ENCODE measurements around the gene CPLX4.

CPLX4 gene

DNA sequence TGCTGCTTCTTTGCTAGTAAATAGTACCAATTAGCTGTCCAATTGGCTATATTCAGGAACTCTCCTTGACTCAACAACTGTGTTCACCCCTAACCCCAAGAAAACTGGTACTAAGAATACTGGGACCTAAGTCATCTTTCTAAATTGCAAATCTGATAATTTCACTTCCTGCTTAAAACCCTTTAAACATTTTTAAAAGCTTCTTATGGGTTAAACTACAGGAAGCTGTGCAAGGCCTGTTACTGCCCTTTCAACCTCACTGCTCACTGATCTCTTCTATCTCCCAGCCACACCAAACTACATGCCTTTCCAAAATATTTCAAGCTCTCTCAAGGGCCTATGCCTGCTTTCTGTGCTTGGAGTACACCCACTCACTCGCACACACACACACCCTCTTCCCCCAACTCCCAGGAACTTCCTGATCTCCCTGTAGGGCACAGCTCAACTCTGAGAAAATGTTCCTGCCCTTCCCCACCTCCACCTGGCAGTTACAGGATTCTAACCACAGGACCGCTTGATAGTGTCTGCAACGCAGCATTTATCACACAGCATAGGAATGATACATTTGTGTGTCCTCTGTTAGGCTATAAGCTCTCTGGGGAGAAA, 33.9 kb upstream of the CPLX4 start:
- no peak for DNase-seq (ENCODE audit: insufficient read length, low spot score)
- FAIRE-seq: no peak
- TF ChIP-seq POU2F2 (IDR thresholded peaks at IDR 0.05; ENCODE audit: low read depth, low read length): no peak
- TF ChIP-seq PAX5 (IDR thresholded peaks at IDR 0.05; ENCODE audit: insufficient read depth, low read length, severe bottlenecking): no peak
- TF ChIP-seq POLR2A (IDR thresholded peaks at IDR 0.05; ENCODE audit: low read depth, low read length): no peak
- peak; percentile 53 for TF ChIP-seq SPI1 (IDR thresholded peaks at IDR 0.05; ENCODE audit: low read depth, low read length)
- TF ChIP-seq POLR2AphosphoS5 (IDR thresholded peaks at IDR 0.05; ENCODE audit: low read depth, low read length): no peak

DNA sequence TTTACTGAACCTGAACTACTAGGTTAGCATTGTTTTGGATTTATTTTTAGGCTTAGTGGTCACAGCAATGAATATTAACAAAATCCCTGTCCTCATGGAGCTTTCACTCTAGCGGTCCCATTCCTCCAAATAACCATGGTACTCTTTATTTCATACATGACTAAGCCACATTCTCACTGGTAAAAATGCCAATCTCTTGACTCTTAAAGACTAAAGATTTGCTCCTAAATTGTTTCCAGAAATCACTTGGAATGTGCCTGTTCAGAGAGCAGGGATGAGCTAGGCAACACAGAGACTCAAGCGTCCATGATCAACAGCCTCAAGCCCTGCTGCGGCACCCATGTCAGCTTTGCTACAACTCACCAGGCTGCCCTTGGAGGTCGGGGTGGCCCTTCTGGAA, 27.1 kb upstream of the CPLX4 start:
- no peak for DNase-seq (ENCODE audit: insufficient read length, low spot score)
- TF ChIP-seq POLR2AphosphoS5 (IDR thresholded peaks at IDR 0.05; ENCODE audit: low read depth, low read length) (no peak), SPI1 (IDR thresholded peaks at IDR 0.05; ENCODE audit: low read depth, low read length) (no peak), PAX5 (IDR thresholded peaks at IDR 0.05; ENCODE audit: insufficient read depth, low read length, severe bottlenecking) (no peak), POLR2A (IDR thresholded peaks at IDR 0.05; ENCODE audit: low read depth, low read length) (no peak), POU2F2 (IDR thresholded peaks at IDR 0.05; ENCODE audit: low read depth, low read length) (no peak), TAF1 (IDR thresholded peaks at IDR 0.05; ENCODE audit: low read depth, low read length) (no peak)
- no peak for FAIRE-seq

DNA sequence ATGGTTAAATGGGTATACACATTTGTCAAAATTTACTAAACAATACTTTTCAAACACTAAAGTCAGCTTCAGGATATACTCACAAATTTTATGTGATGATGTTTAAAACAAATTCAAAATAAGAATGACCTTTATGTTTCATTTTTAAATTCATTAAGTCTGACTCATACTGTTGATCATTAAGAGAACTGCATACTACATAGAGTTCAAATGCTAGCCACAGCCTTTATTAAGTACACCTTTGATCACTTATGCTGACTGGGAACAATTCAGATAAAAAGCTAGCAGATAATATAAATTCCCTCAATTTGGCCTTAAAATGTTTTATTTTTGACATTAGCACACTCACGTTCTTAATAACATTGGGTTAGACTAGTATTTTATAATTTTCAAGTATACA, 26.5 kb upstream of the CPLX4 start:
- DNase-seq (ENCODE audit: insufficient read length, low spot score) (no peak), FAIRE-seq (no peak)
- no peak for TF ChIP-seq POLR2AphosphoS5 (IDR thresholded peaks at IDR 0.05; ENCODE audit: low read depth, low read length)
- TF ChIP-seq SPI1 (IDR thresholded peaks at IDR 0.05; ENCODE audit: low read depth, low read length): no peak
- TF ChIP-seq TAF1 (IDR thresholded peaks at IDR 0.05; ENCODE audit: low read depth, low read length): no peak

DNA sequence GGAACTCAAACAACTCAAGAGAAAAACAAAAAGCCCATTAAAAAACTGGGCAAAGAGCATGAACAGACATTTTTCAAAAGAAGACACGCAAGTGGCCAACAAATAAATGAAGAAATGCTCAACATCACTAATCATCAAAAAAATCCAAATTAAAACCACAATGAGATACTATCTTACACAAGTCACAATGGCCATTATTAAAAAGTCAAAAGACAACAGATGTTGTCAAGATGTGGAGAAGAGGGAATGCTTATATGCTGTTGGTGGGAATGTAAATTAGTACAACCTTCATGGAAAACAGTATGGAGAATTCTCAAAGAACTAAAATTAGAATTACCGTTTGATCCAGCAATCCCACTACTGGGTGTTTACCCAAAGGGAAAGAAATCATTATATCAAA, 25.5 kb upstream of the CPLX4 start:
- DNase-seq (ENCODE audit: insufficient read length, low spot score): no peak
- TF ChIP-seq SPI1 (IDR thresholded peaks at IDR 0.05; ENCODE audit: low read depth, low read length) (no peak), POU2F2 (IDR thresholded peaks at IDR 0.05; ENCODE audit: low read depth, low read length) (no peak), TAF1 (IDR thresholded peaks at IDR 0.05; ENCODE audit: low read depth, low read length) (no peak)
- FAIRE-seq: no peak

DNA sequence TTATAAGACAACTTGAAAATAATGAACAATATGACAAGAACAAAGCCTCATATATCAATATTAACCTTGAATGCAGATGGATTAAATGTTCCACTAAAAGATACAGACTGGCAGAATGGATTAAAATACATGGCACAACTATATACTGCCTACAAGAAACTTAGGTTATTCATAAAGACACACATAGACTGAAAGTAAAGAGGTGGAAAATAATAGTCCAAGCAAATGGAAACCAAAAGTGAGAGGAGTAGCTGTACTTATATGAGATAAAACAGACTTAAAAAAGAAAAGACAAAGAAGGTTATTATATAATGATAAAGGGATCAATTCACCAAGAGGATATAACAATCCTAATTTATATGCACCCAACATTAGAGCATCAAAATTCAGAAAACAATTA, 22.4 kb upstream of the CPLX4 start:
- peak; percentile 35 for FAIRE-seq
- TF ChIP-seq PAX5 (IDR thresholded peaks at IDR 0.05; ENCODE audit: insufficient read depth, low read length, severe bottlenecking) (no peak), POLR2A (IDR thresholded peaks at IDR 0.05; ENCODE audit: low read depth, low read length) (no peak), POLR2AphosphoS5 (IDR thresholded peaks at IDR 0.05; ENCODE audit: low read depth, low read length) (no peak), POU2F2 (IDR thresholded peaks at IDR 0.05; ENCODE audit: low read depth, low read length) (no peak)
- DNase-seq (ENCODE audit: insufficient read length, low spot score): no peak

DNA sequence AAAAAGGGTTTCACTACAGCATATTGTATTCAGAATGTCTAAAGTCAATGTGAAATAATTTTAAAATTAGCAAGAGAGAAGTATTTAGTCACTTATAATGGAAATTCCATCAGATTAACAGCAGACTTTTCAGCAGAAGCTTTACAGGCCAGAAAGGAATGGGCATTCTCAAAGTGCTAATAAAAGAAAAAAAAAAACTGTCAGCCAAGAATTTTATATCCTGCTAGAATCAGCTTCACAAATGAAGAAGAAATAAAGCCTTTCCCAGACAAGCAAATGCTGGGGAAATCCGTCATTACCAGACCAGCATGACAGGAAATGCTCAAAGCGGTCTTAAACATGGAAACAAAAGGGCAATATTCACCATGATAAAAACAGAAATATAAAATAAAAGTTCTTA, 21.9 kb upstream of the CPLX4 start:
- FAIRE-seq: no peak
- no peak for DNase-seq (ENCODE audit: insufficient read length, low spot score)
- TF ChIP-seq POLR2AphosphoS5 (IDR thresholded peaks at IDR 0.05; ENCODE audit: low read depth, low read length) (no peak), POLR2A (IDR thresholded peaks at IDR 0.05; ENCODE audit: low read depth, low read length) (no peak), TAF1 (IDR thresholded peaks at IDR 0.05; ENCODE audit: low read depth, low read length) (no peak), SPI1 (IDR thresholded peaks at IDR 0.05; ENCODE audit: low read depth, low read length) (no peak), PAX5 (IDR thresholded peaks at IDR 0.05; ENCODE audit: insufficient read depth, low read length, severe bottlenecking) (no peak), POU2F2 (IDR thresholded peaks at IDR 0.05; ENCODE audit: low read depth, low read length) (no peak)

DNA sequence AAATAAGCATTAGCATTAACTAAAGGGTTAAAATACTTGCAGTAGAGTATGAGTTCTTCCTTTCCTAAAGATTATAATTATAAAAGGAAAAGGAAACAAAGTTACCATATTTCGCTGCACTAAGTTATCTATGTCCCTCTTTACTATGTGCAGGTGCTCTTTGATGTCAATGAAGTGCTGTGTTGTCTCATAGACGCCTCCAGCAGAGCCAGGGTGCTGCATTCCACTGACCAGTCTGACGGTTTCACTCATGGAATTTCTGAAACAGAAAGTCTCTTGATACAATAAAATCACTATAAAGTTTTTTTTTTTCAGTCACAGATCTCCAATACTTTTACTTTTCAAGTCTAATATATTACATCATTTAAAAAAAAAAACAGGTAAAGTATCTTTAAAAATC, 14.5 kb upstream of the CPLX4 start:
- no peak for FAIRE-seq
- TF ChIP-seq PAX5 (IDR thresholded peaks at IDR 0.05; ENCODE audit: insufficient read depth, low read length, severe bottlenecking): no peak
- DNase-seq (ENCODE audit: insufficient read length, low spot score): no peak

DNA sequence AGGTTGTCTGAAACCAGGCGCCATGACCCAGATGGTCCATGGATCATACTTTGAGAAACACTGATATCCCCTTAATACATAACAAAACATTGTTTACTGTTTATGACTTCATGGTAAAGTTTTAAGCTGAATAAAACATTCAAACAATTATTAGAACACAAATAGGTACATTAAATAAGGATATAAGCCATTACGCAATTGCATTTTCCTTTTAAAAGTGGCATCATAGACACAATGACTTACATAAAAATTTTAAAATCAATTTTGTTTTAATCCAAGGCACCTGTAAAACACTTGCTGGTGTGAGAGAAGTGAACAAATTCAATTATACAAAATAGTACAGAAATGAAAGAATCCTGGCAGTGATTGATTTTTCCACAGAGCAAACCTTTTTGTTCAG, 10.2 kb upstream of the CPLX4 start:
- TF ChIP-seq POU2F2 (IDR thresholded peaks at IDR 0.05; ENCODE audit: low read depth, low read length) (no peak), POLR2AphosphoS5 (IDR thresholded peaks at IDR 0.05; ENCODE audit: low read depth, low read length) (no peak), PAX5 (IDR thresholded peaks at IDR 0.05; ENCODE audit: insufficient read depth, low read length, severe bottlenecking) (no peak), POLR2A (IDR thresholded peaks at IDR 0.05; ENCODE audit: low read depth, low read length) (no peak), TAF1 (IDR thresholded peaks at IDR 0.05; ENCODE audit: low read depth, low read length) (no peak), SPI1 (IDR thresholded peaks at IDR 0.05; ENCODE audit: low read depth, low read length) (no peak)
- DNase-seq (ENCODE audit: insufficient read length, low spot score): no peak
- FAIRE-seq: no peak

DNA sequence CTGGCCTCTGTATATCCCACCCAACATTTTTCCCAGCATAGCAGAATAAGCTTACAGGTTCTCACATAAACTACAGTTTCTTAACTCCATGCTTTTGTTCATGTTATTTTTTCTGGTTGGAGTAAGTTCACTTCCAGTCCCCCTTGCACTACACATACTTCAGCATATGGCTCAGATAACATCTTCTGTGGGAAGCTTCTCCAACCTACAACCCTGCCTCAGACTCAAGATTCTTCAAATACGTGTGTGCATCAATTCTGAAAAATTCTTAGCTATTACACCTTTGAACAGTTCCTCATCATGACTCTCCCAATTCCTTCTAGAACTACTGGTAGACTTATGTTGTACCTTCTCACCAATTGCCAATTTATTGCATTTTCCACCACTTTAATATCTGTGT, 7.5 kb upstream of the CPLX4 start:
- FAIRE-seq (no peak), DNase-seq (ENCODE audit: insufficient read length, low spot score) (no peak)
- TF ChIP-seq SPI1 (IDR thresholded peaks at IDR 0.05; ENCODE audit: low read depth, low read length) (no peak), PAX5 (IDR thresholded peaks at IDR 0.05; ENCODE audit: insufficient read depth, low read length, severe bottlenecking) (no peak), POLR2AphosphoS5 (IDR thresholded peaks at IDR 0.05; ENCODE audit: low read depth, low read length) (no peak), POU2F2 (IDR thresholded peaks at IDR 0.05; ENCODE audit: low read depth, low read length) (no peak), POLR2A (IDR thresholded peaks at IDR 0.05; ENCODE audit: low read depth, low read length) (no peak), TAF1 (IDR thresholded peaks at IDR 0.05; ENCODE audit: low read depth, low read length) (no peak)

DNA sequence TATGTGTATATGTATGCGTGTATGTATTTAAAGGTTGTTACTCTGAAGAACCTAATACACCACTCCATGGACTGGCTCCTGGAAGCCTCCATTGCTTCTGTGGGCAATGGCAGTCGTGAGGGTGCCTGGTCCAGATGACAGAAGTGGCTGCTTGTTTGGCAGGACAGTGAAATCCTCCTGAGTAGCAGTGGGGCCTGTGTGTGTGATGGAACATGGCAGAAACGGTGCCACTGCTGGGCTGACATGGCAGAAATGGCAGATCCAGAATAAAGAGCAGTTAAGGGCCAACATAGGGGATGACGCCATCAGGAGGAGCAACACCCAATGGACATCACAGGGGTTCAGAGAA, 6.1 kb upstream of the CPLX4 start:
- DNase-seq (ENCODE audit: insufficient read length, low spot score): no peak
- FAIRE-seq: no peak
- peak; percentile 36; the same call in 1 of the 2 replicates for TF ChIP-seq POLR2A (IDR thresholded peaks at IDR 0.05; ENCODE audit: low read depth, low read length)
- no peak for TF ChIP-seq SPI1 (IDR thresholded peaks at IDR 0.05; ENCODE audit: low read depth, low read length)
- no peak for TF ChIP-seq TAF1 (IDR thresholded peaks at IDR 0.05; ENCODE audit: low read depth, low read length)

Measured in GM12891 (cell line).